ENCODE measurements around the gene DYRK2.

The DYRK2 gene

GRCh38 chr12:67648521-67649260 is at the start of gene DYRK2:
Gene DYRK2 (plus strand): TSS chr12:67648745. CDS start chr12:67649134, 389 bp downstream.
- peak; percentile 78 for DNase-seq

GRCh38 chr12:67599691-67600090 is 48.9 kb upstream of the DYRK2 start:
- DNase-seq = no peak

GRCh38 chr12:67601126-67601525 is 47.4 kb upstream of the DYRK2 start:
- no peak for DNase-seq

- no peak for DNase-seq
Measured at GRCh38 chr12:67609226-67609870, 39.2 kb upstream of the DYRK2 start.

GRCh38 chr12:67613040-67613439 is 35.5 kb upstream of the DYRK2 start:
- DNase-seq = no peak

GRCh38 chr12:67617629-67618028 is 30.9 kb upstream of the DYRK2 start:
- DNase-seq = no peak

GRCh38 chr12:67618303-67618702 is 30.2 kb upstream of the DYRK2 start:
- no peak for DNase-seq

- no peak for DNase-seq
Measured at GRCh38 chr12:67621112-67621511, 27.4 kb upstream of the DYRK2 start.

GRCh38 chr12:67621926-67622325 is 26.6 kb upstream of the DYRK2 start:
- DNase-seq = no peak

- no peak for DNase-seq
Measured at GRCh38 chr12:67623259-67623658, 25.3 kb upstream of the DYRK2 start.

GRCh38 chr12:67624355-67624754 is 24.2 kb upstream of the DYRK2 start:
- DNase-seq = no peak

- no peak for DNase-seq
Measured at GRCh38 chr12:67625004-67625403, 23.5 kb upstream of the DYRK2 start.

- no peak for DNase-seq
Measured at GRCh38 chr12:67626156-67626555, 22.4 kb upstream of the DYRK2 start.

GRCh38 chr12:67630373-67631088 is 18.0 kb upstream of the DYRK2 start:
- peak in 1 of 2 experiments; percentile 10 for DNase-seq

GRCh38 chr12:67632005-67632404 is 16.5 kb upstream of the DYRK2 start:
- DNase-seq = no peak

GRCh38 chr12:67633024-67633610 is 15.4 kb upstream of the DYRK2 start:
- no peak for DNase-seq

- no peak for DNase-seq
Measured at GRCh38 chr12:67633708-67634107, 14.8 kb upstream of the DYRK2 start.

GRCh38 chr12:67634303-67634761 is 14.2 kb upstream of the DYRK2 start:
- DNase-seq = no peak

GRCh38 chr12:67637718-67638117 is 10.8 kb upstream of the DYRK2 start:
- DNase-seq = peak in 1 of 2 experiments; percentile 27

GRCh38 chr12:67638694-67639093 is 9.9 kb upstream of the DYRK2 start:
- DNase-seq = no peak

- no peak for DNase-seq
Measured at GRCh38 chr12:67640863-67641262, 7.7 kb upstream of the DYRK2 start.

- no peak for DNase-seq
Measured at GRCh38 chr12:67645126-67645525, 3.4 kb upstream of the DYRK2 start.

GRCh38 chr12:67645601-67646000 is 2.9 kb upstream of the DYRK2 start:
- no peak for DNase-seq

Measured in NCI-H2081 (cell line).